ENCODE data around the gene LAYN. TPM values are rescaled to one million over a fixed set of nuclear protein-coding genes. Genes with fewer than 3 reads are reported as not detected.

Gene LAYN
- total and polyA plus RNA-seq, 9 of the 15 experiments (the other 6 are each of a cell fraction or from before 2014, with no cell fraction given) = not detected

DNA sequence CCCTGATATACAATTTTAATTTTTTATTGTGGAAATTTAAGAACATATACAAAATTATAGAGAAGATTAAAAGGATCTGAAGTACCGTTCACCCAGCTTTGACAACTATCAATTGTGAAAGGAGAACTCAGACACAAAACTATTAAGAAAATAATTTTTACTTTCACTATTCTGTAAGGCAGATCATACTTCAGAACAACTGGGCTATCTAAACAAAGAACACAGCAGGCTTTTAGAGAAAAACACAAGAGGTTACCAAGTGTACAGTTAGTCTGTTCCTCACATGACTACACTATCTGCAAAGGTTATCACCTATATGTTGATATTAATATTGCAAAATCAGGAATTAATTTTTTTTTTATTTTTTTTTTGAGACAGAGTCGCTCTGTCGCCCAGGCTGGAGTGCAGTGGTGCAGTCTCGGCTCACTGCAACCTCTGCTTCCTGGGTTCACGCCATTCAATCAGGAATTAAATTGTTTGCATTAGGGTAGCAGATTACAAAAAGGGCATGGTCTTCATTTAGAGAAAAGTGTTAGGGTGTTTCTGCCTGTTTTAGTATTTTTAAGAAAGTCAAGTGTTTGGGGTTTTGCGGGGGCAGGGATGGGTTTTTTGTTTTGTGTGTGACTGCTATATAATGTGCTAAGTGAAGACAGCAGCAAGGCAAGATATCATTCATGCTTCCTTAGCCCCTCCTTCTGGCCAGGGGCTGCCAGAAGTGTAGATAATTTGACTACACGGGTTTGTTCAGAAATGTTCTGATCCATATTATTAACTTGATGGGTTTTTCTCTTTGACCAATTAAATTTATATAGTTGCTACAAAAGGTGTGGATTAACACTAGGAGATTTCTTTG is 34.1 kb downstream of the LAYN start (continued):
- TF ChIP-seq ZNF512 (tag; IDR thresholded peaks at IDR 0.05) (no peak), IRF1 (CRISPR knock-in tag; IDR thresholded peaks at IDR 0.05; ENCODE audit: borderline replicate concordance) (no peak), XRCC4 (IDR thresholded peaks at IDR 0.05; ENCODE audit: extremely low read depth, insufficient read depth, insufficient read length) (no peak), ZBTB40 (IDR thresholded peaks at IDR 0.05) (0 out of 2 replicates have a peak, but pooled peaks have one; percentile 18), ZBTB40 (CRISPR knock-in tag; IDR thresholded peaks at IDR 0.05) (no peak), SIN3A (IDR thresholded peaks at IDR 0.05; ENCODE audit: borderline replicate concordance in 2 of 2, control insufficient read depth in 1 of 2, low read depth in 2 of 2, low read length in 2 of 2) (no peak), MCM7 (IDR thresholded peaks at IDR 0.05) (no peak), PREB (CRISPR knock-in tag; IDR thresholded peaks at IDR 0.05) (no peak)
- TF ChIP-seq, protein P1, sequence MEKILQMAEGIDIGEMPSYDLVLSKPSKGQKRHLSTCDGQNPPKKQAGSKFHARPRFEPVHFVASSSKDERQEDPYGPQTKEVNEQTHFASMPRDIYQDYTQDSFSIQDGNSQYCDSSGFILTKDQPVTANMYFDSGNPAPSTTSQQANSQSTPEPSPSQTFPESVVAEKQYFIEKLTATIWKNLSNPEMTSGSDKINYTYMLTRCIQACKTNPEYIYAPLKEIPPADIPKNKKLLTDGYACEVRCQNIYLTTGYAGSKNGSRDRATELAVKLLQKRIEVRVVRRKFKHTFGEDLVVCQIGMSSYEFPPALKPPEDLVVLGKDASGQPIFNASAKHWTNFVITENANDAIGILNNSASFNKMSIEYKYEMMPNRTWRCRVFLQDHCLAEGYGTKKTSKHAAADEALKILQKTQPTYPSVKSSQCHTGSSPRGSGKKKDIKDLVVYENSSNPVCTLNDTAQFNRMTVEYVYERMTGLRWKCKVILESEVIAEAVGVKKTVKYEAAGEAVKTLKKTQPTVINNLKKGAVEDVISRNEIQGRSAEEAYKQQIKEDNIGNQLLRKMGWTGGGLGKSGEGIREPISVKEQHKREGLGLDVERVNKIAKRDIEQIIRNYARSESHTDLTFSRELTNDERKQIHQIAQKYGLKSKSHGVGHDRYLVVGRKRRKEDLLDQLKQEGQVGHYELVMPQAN (IDR thresholded peaks at IDR 0.05; ENCODE audit: borderline replicate concordance) = no peak

Measured in K562 (cell line).